IMR-90 (cell line): Measurements from ENCODE around the gene RPS10. TPM values are rescaled to one million over a fixed set of nuclear protein-coding genes. Genes with fewer than 3 reads are reported as not detected.

Experiments used
- ATAC-seq: fragments of 200-7000 bp; cut with Tn5 transposase; 2 replicates; pipeline ENCODE4 v1.9.1; 2020; ENCODE audit warnings: low read depth, mild to moderate bottlenecking, moderate library complexity
- BruUV-seq: library from RNA; stranded (reverse); fragments of 400-500 nt; replicated peaks from 2 replicates; lab custom pipeline; 2021; lab: Mats Ljungman, UMichigan
- CTCF ChIA-PET: fragments of 300-600 bp; formaldehyde crosslinking; extraction: SDS; loops from one replicate; lab custom pipeline; 2021; ENCODE audit warnings: antibody characterized with exemption; lab: Yijun Ruan, JAX
- POLR2A ChIA-PET: fragments of 300-600 bp; sonication (Branson Sonifier 250); formaldehyde crosslinking; loops from one replicate; lab custom pipeline; 2022; ENCODE audit warnings: antibody characterized with exemption; ENCODE audit not compliant: unreplicated experiment; lab: Charles Lee
- DNase-seq: peaks from one replicate; pipeline ENCODE4 v3.0.0; 2013
- H2AFZ ChIP-seq: replicated peaks from 2 replicates; pipeline ENCODE3; 2013; ENCODE audit warnings: low read length, mild to moderate bottlenecking; ENCODE audit not compliant: poor library complexity
- H2AK5ac ChIP-seq: 2 replicates; pipeline ENCODE4 v1.6.1; 2013; ENCODE audit warnings: low read depth, low read length, inconsistent platforms
- H2AK9ac ChIP-seq: replicated peaks from 2 replicates; pipeline ENCODE3; 2013; ENCODE audit warnings: mild to moderate bottlenecking, low read depth, low read length, moderate library complexity; ENCODE audit not compliant: poor library complexity
- H2BK120ac ChIP-seq: 2 replicates; pipeline ENCODE4 v1.6.1; 2013; ENCODE audit warnings: low read depth, low read length, inconsistent platforms
- H2BK15ac ChIP-seq: 3 replicates; pipeline ENCODE4 v1.6.1; 2013; ENCODE audit warnings: low read depth, low read length, inconsistent platforms
- H2BK20ac ChIP-seq: 2 replicates; pipeline ENCODE4 v1.6.1; 2013; ENCODE audit warnings: low read depth, mild to moderate bottlenecking, inconsistent platforms, low read length, moderate library complexity
- H2BK5ac ChIP-seq: 2 replicates; pipeline ENCODE4 v1.6.1; 2013; ENCODE audit warnings: mild to moderate bottlenecking, low read depth, low read length, inconsistent platforms; ENCODE audit not compliant: poor library complexity, severe bottlenecking
- H3K14ac ChIP-seq: replicated peaks from 2 replicates; pipeline ENCODE4 v1.6.1; 2013; ENCODE audit warnings: low read depth, low read length, inconsistent platforms
- H3K18ac ChIP-seq: 2 replicates; pipeline ENCODE4 v1.6.1; 2013; ENCODE audit warnings: low read depth, low read length, control low read depth
- H3K23ac ChIP-seq: 2 replicates; pipeline ENCODE4 v1.6.1; 2013; ENCODE audit warnings: low read depth, low read length, inconsistent platforms
- H3K27ac ChIP-seq: 2 replicates; pipeline ENCODE4 v1.5.1; 2013; ENCODE audit warnings: mild to moderate bottlenecking, control low read depth, low read length; ENCODE audit not compliant: insufficient read depth
- H3K27me3 ChIP-seq: 2 replicates; pipeline ENCODE4 v1.6.1; 2013; ENCODE audit warnings: low read length; ENCODE audit not compliant: control insufficient read depth, insufficient read depth
- H3K36me3 ChIP-seq: 2 replicates; pipeline ENCODE4 v1.6.1; 2013; ENCODE audit warnings: low read length, mixed read lengths; ENCODE audit not compliant: control insufficient read depth, insufficient read depth
- H3K4ac ChIP-seq: 2 replicates; pipeline ENCODE4 v1.6.1; 2013; ENCODE audit warnings: low read depth, low read length, inconsistent platforms
- H3K4me1 ChIP-seq: 2 replicates; pipeline ENCODE4 v1.6.1; 2013; ENCODE audit warnings: low read length, mixed read lengths; ENCODE audit not compliant: control insufficient read depth, insufficient read depth
- H3K4me2 ChIP-seq: 2 replicates; pipeline ENCODE4 v1.6.1; 2013; ENCODE audit warnings: low read depth, mild to moderate bottlenecking, control low read depth, low read length, moderate library complexity
- H3K4me3 ChIP-seq: 2 replicates; pipeline ENCODE4 v1.5.1; 2013; ENCODE audit warnings: low read depth, mild to moderate bottlenecking, control low read depth, low read length, moderate library complexity; ENCODE audit not compliant: insufficient read depth
- H3K56ac ChIP-seq: 2 replicates; pipeline ENCODE4 v1.6.1; 2013; ENCODE audit warnings: low read length, inconsistent platforms; ENCODE audit not compliant: insufficient read depth; ENCODE audit errors: extremely low read depth
- H3K79me1 ChIP-seq, 2 experiments: 2 replicates each; pipeline ENCODE4 v1.6.1; 2013; ENCODE audit warnings: low read length in 2 of 2, inconsistent platforms in 1 of 2, low read depth in 1 of 2
- H3K9ac ChIP-seq: 2 replicates; pipeline ENCODE4 v1.6.1; 2013; ENCODE audit warnings: low read depth, low read length, control low read depth
- H3K9me1 ChIP-seq: 2 replicates; pipeline ENCODE4 v1.6.1; 2013; ENCODE audit warnings: low read length, inconsistent platforms; ENCODE audit not compliant: insufficient read depth
- H3K9me3 ChIP-seq: 2 replicates; pipeline ENCODE4 v1.6.1; 2013; ENCODE audit warnings: low read length; ENCODE audit not compliant: control insufficient read depth, insufficient read depth
- H4K20me1 ChIP-seq: 2 replicates; pipeline ENCODE4 v1.6.1; 2013; ENCODE audit warnings: low read length, inconsistent platforms; ENCODE audit not compliant: insufficient read depth
- H4K5ac ChIP-seq: 2 replicates; pipeline ENCODE4 v1.6.1; 2013; ENCODE audit warnings: mild to moderate bottlenecking, low read depth, low read length, control low read depth
- H4K8ac ChIP-seq, 2 experiments: 2 replicates each; pipeline ENCODE4 v1.6.1; 2013; ENCODE audit warnings: low read depth in 2 of 2, low read length in 2 of 2, control low read depth in 1 of 2, inconsistent platforms in 1 of 2
- H4K91ac ChIP-seq: 2 replicates; pipeline ENCODE4 v1.6.1; 2013; ENCODE audit warnings: low read depth, low read length, inconsistent platforms; ENCODE audit not compliant: insufficient read depth
- CEBPB ChIP-seq: IDR thresholded peaks from 2 replicates; pipeline ENCODE4 v1.6.1; 2012; ENCODE audit warnings: low read depth, low read length, improper control_type of control experiment
- ELK1 ChIP-seq: fragments of 150-350 bp; IDR thresholded peaks from 2 replicates; pipeline ENCODE4 v1.6.1; 2016; ENCODE audit warnings: low read depth, mild to moderate bottlenecking, low read length, moderate library complexity, borderline replicate concordance
- FOS ChIP-seq: fragments of 150-350 bp; IDR thresholded peaks from 2 replicates; pipeline ENCODE4 v1.6.1; 2016; ENCODE audit warnings: low read depth, low read length
- MAZ ChIP-seq: IDR thresholded peaks from 2 replicates; pipeline ENCODE4 v1.6.1; 2012; ENCODE audit warnings: low read depth, mild to moderate bottlenecking, low read length, improper control_type of control experiment, moderate library complexity, borderline replicate concordance
- NFE2L2 ChIP-seq: fragments of 150-350 bp; IDR thresholded peaks from 2 replicates; pipeline ENCODE4 v1.6.1; 2016; ENCODE audit warnings: low read depth, mild to moderate bottlenecking, low read length
- POLR2A ChIP-seq: IDR thresholded peaks from 2 replicates; pipeline ENCODE4 v1.6.1; 2012; ENCODE audit warnings: mild to moderate bottlenecking, low read depth, low read length
- RAD21 ChIP-seq: IDR thresholded peaks from 2 replicates; pipeline ENCODE4 v1.6.1; 2012; ENCODE audit warnings: low read length, improper control_type of control experiment
- RFX5 ChIP-seq: IDR thresholded peaks from 2 replicates; pipeline ENCODE4 v1.8.0; 2012; ENCODE audit warnings: low read depth, mild to moderate bottlenecking, low read length, moderate library complexity
- USF2 ChIP-seq: fragments of 150-350 bp; IDR thresholded peaks from 2 replicates; pipeline ENCODE4 v1.6.1; 2017; ENCODE audit warnings: mild to moderate bottlenecking, antibody characterized with exemption, low read length, low read depth
- WGBS, 2 experiments: methylation state at CpG; one replicate each; pipeline versions ENCODE4 v1.1.5 to v1.1.7; 2013; ENCODE audit warnings: missing lambda C conversion rate in 2 of 2; ENCODE audit not compliant: insufficient read length in 1 of 2; ENCODE audit errors: extremely low coverage in 2 of 2; 5-methylcytosine and 5-hydroxymethylcytosine counted together
- dilution Hi-C: fragments of 300-500 bp; cut with HindIII; formaldehyde crosslinking; loops from one replicate; pipeline ENCODE4 v1.14.3; 2018; ENCODE audit warnings: low sequenced_read_pairs; ENCODE audit not compliant: unreplicated experiment
- in situ Hi-C: fragments of 300-500 bp; cut with MboI; formaldehyde crosslinking; loops from 3 replicates; pipeline ENCODE4 v1.14.3; 2019; ENCODE audit warnings: low sequenced_read_pairs, inconsistent platforms, mixed read lengths
- intact Hi-C: fragments of 100-400 bp; cut with micrococcal nuclease; formaldehyde crosslinking; loops from 2 replicates; pipeline ENCODE4 v1.10.0; 2022
- polyA plus RNA-seq, 3 experiments: library from polyadenylated mRNA; depleted of rRNA; stranded (reverse); fragments of >200 nt; gene quantifications; 2 replicates each; pipeline ENCODE4 v1.2.3, GENCODE V29; 2012; ENCODE audit warnings: low replicate concordance in 1 of 3
- total RNA-seq: library from RNA; depleted of rRNA; stranded (reverse); fragments of >200 nt; gene quantifications from 2 replicates; pipeline ENCODE4 v1.2.3, GENCODE V29; 2012
- TF ChIP-seq, protein P1 (sequence below): conservative IDR thresholded peaks from 2 replicates; pipeline ENCODE4 v1.5.1; 2012; ENCODE audit warnings: mild to moderate bottlenecking, low read depth, low read length, improper control_type of control experiment

Gene RPS10
- total and polyA plus RNA-seq, 2 of the 4 experiments (the other 2 are of a cell fraction): 5,462 to 5,584 TPM

DNA sequence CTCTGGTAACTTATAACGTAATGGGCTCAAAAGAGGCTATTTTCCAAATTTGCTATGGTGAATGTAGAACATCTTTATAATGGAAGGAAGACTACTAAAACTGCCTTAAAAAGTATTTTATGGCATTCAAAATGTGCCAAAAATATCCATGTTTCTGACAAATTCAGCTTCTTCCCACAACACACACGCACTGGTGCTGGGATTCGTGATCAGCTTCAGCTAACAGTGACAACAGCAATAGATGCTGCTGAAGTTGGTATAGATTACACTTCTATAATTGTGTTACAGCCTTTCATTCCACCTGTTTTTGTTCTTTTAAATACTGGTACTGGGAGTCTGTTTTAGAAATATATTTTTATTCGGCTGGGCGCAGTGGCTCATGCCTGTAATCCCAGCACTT is 52.4 kb downstream of the RPS10 start:
- H2BK15ac ChIP-seq: no peak overlapping the region
- peaks cover 58% of the 10 kb centered on the region for H4K20me1 ChIP-seq
- no peak overlapping the region for H3K27ac ChIP-seq
- ATAC-seq: no peak
- no peak overlapping the region for H4K8ac ChIP-seq
- H2BK5ac ChIP-seq: no peak overlapping the region
- H2AFZ ChIP-seq: no peak overlapping the region
- H2BK20ac ChIP-seq: no peak overlapping the region
- H3K14ac ChIP-seq: no peak overlapping the region
- H2AK9ac ChIP-seq: no peak overlapping the region
- H4K91ac ChIP-seq: no peak overlapping the region
- peaks cover 14% of the 10 kb centered on the region for H3K9me1 ChIP-seq
- no peak for TF ChIP-seq ELK1
- TF ChIP-seq CEBPB: no peak
- TF ChIP-seq NFE2L2: no peak
- TF ChIP-seq, protein P1, sequence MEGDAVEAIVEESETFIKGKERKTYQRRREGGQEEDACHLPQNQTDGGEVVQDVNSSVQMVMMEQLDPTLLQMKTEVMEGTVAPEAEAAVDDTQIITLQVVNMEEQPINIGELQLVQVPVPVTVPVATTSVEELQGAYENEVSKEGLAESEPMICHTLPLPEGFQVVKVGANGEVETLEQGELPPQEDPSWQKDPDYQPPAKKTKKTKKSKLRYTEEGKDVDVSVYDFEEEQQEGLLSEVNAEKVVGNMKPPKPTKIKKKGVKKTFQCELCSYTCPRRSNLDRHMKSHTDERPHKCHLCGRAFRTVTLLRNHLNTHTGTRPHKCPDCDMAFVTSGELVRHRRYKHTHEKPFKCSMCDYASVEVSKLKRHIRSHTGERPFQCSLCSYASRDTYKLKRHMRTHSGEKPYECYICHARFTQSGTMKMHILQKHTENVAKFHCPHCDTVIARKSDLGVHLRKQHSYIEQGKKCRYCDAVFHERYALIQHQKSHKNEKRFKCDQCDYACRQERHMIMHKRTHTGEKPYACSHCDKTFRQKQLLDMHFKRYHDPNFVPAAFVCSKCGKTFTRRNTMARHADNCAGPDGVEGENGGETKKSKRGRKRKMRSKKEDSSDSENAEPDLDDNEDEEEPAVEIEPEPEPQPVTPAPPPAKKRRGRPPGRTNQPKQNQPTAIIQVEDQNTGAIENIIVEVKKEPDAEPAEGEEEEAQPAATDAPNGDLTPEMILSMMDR: no peak
- no peak for TF ChIP-seq USF2
- TF ChIP-seq POLR2A: no peak
- TF ChIP-seq RAD21: no peak
- TF ChIP-seq RFX5: no peak
- no peak for TF ChIP-seq FOS
- TF ChIP-seq MAZ: no peak
- H3K36me3 ChIP-seq: 0 out of 2 replicates have a peak, but pooled peaks cover 2% of the 10 kb centered on the region
- peaks cover 42 to 78% of the 10 kb centered on the region in 2 experiments for H3K79me1 ChIP-seq
- H3K56ac ChIP-seq: no peak overlapping the region
- POLR2A ChIA-PET: no interaction called here
- H3K4ac ChIP-seq: no peak overlapping the region
- in situ Hi-C loops: no loop called here
- no peak overlapping the region for H3K4me3 ChIP-seq
- no peaks in the 10 kb centered on the region for H3K9me3 ChIP-seq
- BruUV-seq: no TSS peak
- no peak overlapping the region for H3K18ac ChIP-seq
- no peak overlapping the region for H3K9ac ChIP-seq
- no peak overlapping the region for H2BK120ac ChIP-seq
- DNase-seq: no peak
- H3K27me3 ChIP-seq: no peaks in the 10 kb centered on the region
- dilution Hi-C loops: no loop called here
- no peak overlapping the region for H3K4me2 ChIP-seq
- H2AK5ac ChIP-seq: no peak overlapping the region
- H4K5ac ChIP-seq: no peak overlapping the region
- no CpG with 5 or more reads among the region's 5 CpGs for WGBS, 2 experiments
- H3K4me1 ChIP-seq: peaks cover 3% of the 10 kb centered on the region
- CTCF ChIA-PET: no interaction called here
- H3K23ac ChIP-seq: no peak overlapping the region
- intact Hi-C loops: no loop called here
